GM18505 (cell line): ENCODE results near the gene PRSS3.
"Not testable (repeated sequence)": the region's sequence is repeated elsewhere in the genome, so short reads cannot be mapped to it uniquely, and the experiment has no call there.

Source experiments
- ATAC-seq: cut with Tn5 transposase; IDR thresholded peaks from one replicate; pipeline ENCODE4 v1.9.1; 2021; ENCODE audit not compliant: unreplicated experiment
- POLR2A ChIP-seq: IDR thresholded peaks from 4 replicates; pipeline ENCODE4 v1.6.1; 2011; ENCODE audit warnings: borderline replicate concordance; ENCODE audit not compliant: insufficient read depth, insufficient read length; ENCODE audit errors: extremely low read depth

PRSS3 gene

DNA sequence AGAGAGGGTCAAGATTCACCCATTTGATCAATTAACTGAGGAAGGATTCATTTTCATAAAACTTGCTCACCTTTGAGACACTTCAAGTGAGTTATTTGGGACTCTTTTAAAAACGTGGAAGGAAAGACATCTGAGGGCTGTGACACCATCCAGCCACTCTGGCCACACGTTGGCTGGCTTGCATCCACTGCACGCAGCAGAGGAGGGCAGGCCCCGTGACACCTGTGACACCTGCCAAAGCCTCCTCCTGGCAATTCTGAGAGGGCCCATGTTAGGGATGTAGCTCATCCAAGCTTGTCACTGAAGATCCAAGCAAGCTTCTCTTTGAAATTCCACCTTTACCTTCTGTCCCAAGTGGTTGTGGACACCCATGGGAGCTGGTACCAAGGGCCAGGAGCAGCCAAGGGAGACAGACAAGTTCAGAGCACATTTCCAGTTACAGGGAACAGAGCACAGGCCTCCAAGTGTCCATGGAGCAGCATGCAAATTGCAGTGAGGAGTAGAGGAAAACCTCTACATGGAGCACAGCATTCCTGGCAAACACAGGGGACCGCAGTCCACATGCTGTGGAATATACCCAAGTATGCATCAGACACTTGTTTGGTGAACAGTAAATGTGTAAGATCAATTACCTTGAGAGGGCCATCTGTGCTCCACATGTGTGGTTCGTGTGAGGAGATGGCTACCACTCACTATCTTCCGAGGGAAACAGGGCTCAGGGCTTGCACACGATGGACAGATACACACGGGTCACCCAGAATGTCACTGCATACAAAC lies 4.8 kb downstream of the PRSS3 start:
- ATAC-seq = no peak
- TF ChIP-seq POLR2A = no peak

DNA sequence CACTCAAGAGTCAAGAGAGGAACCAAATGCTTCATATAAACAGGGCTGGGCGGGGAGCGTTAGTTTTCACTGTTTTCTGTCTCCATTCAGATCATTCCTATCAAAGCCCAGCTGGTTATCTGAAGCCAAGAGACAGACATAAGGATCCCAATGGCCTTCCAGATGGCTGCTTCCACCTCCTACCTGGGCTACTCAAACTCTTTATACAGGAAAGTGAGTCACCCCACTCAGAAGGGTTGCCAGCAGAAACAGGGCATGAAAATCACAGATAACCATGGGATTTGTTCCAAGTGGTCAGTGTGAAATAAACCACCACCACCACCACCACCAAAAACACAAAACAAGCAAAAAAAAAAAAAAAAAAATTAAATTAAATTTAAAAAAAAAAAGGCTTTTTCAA lies 5.5 kb downstream of the PRSS3 start:
- TF ChIP-seq POLR2A = no peak
- no peak for ATAC-seq

DNA sequence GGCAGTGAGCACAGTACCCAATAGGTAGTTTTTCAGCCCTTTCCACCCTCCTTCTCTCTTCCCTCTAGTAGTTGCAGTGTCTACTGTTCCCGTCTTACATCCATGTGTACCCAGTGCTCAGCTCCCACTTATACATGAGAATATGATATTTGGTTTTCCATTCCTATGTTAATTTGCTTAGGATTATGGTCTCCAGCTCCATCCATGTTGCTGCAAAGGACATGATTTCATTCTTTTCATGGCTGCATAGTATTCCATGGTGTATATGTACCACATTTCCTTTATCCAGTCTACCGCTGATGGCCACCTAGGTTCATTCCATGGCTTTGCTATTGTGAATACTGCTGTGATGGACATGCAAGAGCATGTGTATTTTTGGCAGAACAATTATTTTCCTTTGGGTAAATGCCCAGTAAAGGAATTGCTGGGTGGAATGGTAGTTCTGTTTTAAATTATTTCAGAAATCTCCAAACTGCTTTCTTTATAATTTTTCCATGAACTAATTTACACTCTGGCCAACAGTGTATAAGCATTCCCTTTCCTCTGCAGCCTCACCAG lies 6.7 kb downstream of the PRSS3 start:
- ATAC-seq = not testable (repeated sequence)

DNA sequence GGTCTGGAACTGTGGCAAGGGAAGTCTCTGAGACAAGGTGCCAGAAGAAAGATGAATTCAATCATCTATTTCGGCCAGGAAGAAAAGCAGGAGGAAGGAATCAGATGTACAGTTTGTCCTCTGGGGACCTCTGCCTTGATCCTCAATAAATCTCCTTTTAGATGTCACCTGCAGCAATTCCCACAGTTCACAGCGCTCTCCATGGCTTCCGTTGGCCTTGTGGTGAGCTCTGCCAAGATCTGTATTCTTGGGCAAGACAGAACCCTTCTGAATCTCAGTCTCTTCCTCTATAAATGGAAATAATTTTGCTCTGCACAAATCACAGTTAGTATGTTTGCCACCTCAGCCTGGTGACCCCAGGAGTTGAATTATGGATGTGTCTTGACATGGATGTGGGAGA lies 8.8 kb downstream of the PRSS3 start:
- not testable (repeated sequence) for ATAC-seq

DNA sequence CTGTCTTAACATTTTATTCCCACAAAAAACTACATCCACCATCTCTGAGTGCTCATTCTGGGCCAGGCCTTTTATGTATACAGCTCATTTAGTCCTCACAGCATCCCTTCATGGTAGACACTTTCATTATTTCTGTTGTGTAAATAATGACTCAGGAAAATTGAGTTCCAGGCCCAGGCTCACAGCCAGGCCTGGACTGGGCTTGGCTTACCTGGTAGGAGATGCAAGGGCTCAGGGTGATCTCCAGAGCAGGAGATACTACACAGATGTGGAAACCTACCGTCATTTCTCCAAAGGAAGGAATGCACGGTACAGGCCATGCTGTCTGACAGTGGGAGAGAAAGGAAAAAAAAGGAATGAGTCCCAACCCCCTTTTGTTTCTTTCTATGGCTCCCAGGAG lies 11.8 kb downstream of the PRSS3 start:
- ATAC-seq = not testable (repeated sequence)

DNA sequence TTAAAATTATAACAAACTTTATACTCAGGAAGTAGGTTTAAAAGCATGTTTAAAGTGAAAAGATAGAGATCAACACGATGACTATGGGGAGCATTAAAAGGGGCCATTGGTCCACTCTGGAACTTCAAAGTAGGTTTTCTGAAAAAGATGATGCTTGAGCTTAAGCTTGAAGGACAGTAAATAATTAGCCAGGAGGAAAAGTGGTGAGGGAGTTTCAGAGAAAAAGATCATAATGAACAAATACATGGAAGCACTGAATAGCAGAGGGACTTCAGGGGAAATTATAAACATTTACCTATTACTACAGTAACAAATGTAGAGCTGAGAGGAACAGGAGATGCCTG lies 13.6 kb downstream of the PRSS3 start:
- ATAC-seq = not testable (repeated sequence)

DNA sequence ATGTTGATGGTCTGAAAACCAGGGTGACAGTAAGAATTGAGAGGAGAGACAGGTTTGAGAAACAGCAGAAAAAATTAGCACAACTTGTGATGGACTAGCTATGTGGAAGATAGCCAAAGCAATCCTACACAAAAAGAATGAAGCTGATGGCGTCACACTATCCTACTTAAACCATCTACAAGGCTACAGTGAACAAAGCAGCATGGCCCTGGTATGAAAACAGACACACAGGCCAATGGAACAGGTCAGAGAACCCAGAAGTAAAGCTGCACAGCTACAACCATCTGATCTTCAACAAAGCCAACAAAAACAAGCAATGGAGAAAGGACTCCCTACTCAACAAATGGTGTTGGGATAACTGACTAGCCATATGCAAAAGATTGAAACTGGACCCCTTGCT lies 14.1 kb downstream of the PRSS3 start:
- ATAC-seq = no peak
- TF ChIP-seq POLR2A = no peak

DNA sequence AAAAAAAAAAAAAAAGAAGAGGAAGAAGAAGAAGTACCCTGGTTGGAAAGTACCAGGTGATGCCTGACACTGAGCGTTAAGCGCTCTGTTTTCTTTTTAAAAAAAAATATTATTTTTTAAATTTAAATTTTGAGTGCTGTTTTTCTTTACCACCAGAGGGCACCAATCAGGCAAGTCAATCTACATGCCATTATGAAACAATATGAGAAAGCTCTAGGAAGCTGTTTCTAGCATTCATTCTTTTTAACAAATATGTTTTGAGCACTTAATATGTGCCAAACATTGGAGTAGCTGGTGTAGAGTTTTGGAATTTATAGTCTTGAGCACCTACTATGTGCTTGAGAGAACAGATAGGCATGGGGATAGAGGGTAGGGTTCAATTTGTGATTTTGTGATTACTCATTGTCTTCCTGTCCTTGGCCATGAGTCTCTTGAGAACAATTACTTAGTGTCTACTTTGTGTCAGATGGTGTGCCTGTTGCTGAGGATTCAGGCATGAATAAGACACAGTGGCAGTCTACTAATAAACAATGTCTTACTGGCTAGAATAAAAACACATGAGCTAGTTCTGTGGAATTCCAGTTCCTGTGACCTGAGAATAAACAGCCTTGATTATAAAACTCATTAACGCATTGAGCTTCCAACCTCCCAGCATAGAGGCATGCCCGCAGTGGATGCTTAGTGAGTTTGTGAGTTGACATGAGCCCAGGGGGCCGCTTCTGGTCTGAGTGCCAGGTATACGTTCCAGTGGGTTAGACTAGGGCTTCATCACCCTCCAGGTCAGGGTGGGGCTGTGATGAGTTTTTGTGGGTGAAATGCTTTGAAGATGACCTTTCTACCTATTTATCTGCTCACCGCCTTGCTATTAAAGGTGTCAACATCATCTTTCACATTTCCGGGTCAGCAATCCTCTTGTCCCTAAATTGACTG lies 18.6 kb downstream of the PRSS3 start:
- ATAC-seq = no peak
- TF ChIP-seq POLR2A = no peak

DNA sequence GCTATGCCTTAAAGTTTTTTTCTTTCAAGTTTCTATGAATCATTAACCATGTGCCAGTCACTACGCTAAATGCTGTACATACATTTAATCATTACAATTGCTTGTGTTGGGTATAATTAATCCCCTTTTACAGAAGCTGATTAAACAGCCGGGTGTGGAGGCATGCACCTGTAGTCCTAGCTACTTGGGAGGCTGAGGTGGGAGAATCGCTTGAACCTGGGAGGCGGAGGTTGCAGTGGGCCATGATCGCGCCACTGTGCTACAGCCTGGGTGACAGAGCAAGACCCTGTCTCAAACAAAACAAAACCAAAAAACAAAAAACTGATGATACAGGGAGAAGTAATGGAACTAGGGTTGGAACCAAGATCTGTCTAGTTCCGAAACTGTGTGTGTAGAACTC lies 20.4 kb downstream of the PRSS3 start:
- no peak for TF ChIP-seq POLR2A
- ATAC-seq = no peak

DNA sequence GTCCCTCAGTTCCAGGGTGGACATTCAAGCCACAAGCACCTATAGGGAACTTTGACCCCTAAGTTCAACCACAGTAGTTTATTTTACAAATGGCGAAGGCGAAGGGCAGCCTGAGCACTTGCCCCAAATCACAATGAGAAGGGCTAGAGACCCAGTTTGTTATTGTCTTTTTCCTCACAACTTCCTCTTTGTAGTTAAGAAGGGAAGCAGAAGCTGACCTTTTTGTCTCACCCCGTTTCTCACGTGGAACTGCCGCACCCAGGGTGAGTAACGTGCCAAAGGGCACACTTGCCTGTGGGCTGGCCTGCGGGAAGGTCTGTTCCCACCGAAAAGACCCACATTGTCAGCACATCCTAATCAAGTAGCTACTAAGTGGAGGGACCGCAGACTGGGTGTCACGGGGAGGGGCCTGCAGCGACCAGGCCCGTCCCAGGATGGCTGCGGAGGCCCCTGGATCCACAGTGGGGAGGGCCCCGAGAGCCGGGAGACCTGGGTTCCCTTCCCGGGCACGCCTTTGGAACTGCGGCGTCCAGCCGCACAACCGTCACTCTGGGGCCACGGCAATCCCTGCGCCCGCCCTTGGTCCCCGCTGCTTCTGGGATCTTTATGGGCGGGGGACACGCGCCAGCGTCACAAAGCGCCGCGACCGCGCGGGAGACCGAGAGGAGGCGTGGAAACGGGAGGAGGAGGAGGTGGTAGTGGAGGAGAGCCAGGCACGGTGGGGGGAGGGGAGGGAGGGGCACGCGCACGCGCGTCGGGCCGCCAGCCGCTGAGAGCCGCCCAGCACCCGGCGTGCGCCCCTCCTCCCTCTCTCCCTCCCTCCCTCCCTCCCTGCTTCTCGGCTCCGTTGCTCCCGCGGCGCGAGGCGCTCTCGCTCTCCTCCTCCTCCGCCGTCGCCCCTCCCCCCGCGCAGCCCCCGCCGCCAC lies 21.2 kb downstream of the PRSS3 start, which contains the start of gene UBE2R2:
Gene UBE2R2 (plus strand): TSS at position 834 of the 926 bp plus-strand sequence. CDS start 598 bp downstream, outside the sequence.
- peak; percentile 52 for ATAC-seq
- peak; percentile 80 for TF ChIP-seq POLR2A

DNA sequence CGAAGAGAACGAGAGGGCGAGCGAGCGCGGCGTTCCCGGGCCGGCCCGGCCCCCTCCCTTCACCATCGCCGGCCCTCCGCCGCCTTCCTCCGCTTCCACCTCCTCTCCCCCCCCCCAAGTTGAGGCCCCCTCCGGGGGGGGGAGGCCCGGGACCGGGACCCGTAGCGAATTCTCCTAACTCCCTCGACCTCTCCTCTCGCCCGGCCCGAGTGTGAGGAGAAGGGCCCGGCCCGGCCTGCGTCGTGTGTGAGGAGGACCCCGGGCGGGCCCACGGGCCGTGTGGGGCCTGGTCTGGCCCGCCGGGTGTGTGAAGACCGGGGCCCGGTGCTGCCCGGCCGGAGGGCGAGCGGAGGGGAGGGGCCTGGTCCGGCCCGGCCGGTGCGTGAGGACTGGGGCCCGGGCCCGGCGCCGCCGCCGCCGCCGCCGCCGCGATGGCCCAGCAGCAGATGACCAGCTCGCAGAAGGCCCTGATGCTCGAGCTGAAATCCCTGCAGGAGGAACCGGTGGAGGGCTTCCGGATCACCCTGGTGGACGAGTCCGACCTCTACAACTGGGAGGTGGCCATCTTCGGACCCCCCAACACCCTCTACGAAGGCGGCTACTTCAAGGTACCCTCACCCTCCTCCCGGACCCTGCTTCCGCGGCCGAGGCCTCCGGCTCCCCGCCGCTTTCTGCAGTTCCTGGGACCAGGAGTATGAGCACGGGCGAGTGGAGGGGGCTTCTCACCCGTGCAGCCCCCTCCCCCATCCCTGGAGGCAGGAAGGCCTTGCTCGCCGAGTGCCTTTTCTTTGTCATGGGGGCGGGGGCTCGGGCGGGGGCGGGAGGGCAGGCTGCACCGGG lies 22.2 kb downstream of the PRSS3 start:
- TF ChIP-seq POLR2A = peak; percentile 62
- peak; percentile 23 for ATAC-seq

DNA sequence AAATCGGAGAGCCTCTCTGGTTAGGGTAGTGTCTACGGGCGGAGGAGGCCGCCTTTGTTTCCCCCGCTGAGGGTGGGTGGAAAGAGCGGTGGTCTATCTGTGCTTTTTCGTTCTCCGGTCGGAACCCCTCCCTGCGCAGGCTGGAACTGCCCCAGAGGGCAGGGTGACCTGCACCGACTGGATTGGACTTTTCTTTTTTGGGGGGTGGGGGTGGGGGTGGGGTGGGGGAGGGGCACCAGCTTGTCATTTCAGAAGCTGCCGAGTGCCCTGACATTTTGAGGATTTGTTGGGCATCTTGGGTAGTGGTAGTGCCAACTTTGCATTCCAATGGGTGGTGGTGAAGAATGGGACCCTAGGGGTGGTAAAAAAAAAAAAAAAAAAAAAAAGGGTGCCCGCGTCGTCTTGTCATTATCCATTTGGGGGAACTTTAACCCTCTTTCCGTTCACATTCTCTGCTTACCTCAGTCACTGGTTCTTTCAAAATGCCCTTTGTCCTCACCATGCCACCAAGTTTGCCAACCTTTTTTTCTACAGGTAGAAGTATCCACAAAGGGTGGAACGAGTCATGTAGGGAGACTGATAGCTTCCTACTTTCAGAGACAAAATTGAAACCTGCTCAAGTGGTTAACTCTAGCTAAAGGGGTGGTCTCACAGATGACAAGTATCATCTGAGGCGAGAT lies 22.9 kb downstream of the PRSS3 start:
- TF ChIP-seq POLR2A = no peak
- ATAC-seq = peak; percentile 5

DNA sequence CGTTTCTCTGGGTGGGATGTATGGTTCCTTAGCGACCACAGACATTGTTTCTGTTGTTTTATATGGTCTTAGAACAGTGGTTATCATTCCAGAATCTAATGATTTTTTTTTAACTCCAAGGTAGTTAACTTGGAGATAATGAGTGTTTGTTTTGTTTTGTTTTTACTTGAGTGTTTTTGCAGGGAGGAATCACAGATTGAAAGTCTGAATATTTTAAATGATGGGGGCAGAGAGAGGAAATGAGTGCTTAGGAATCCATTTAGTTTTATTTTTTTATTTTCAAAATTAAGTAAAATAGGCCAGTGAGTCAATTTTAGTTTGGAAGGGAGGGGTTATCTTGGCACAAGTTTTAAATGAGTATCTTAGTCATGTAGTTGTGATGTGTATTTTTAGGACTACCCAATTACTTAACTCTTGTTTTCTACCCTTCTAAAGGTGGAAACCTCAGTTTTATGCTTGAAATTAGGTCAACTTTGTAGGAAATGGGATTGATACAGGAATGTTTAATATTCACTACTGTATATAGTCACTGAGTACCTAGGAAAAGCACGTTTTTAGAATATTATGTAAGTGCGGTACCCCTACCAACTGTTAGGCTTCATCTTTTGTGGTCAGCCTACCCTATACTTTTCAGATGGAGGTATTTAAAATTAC lies 23.6 kb downstream of the PRSS3 start:
- ATAC-seq = no peak
- TF ChIP-seq POLR2A = no peak
